Omental fat pad (tissue), 4 donors: Measurements from ENCODE around the gene NXPH3. TPM values are rescaled to one million over a fixed set of nuclear protein-coding genes. Genes with fewer than 3 reads are reported as not detected.

Experiments
- ATAC-seq: fragments of 150-250 bp; one replicate; pipeline ENCODE4 v1.9.1; 2016; ENCODE audit warnings: mild to moderate bottlenecking, moderate library complexity; ENCODE audit not compliant: low FRiP score
- DNase-seq: peaks from one replicate; pipeline ENCODE4 v3.0.0-alpha.2; 2019; ENCODE audit warnings: low spot score
- CTCF ChIP-seq, 3 donors: fragments of 450-650 bp; IDR thresholded peaks; one replicate each; pipeline ENCODE4 v1.5.1; 2016 to 2017; ENCODE audit warnings: antibody characterized with exemption in 3 of 3, mild to moderate bottlenecking in 3 of 3, moderate library complexity in 2 of 3
- total RNA-seq, 4 donors: library from RNA; depleted of rRNA; stranded (reverse); fragments of >200 nt; gene quantifications; one replicate each; pipeline ENCODE4 v1.1.0, GENCODE V29; 2016

NXPH3 gene
- total RNA-seq, 4 donors from 2014 or later = 2.9 to 7.4 (median 5.8) TPM

- no peak for DNase-seq
- TF ChIP-seq CTCF (IDR thresholded peaks at IDR 0.05) = no peak
- no peak for ATAC-seq
These were observed 20.0 kb upstream of the NXPH3 start for GRCh38 chr17:49555495-49556222.

- TF ChIP-seq CTCF (IDR thresholded peaks at IDR 0.05) = peak in 2 of 3 donors; percentile 25 to 90
- DNase-seq = peak; percentile 61
- ATAC-seq = peak; percentile 71
These were observed 19.3 kb upstream of the NXPH3 start for GRCh38 chr17:49556223-49556943.

- no peak for DNase-seq
- ATAC-seq = no peak
- no peak for TF ChIP-seq CTCF (IDR thresholded peaks at IDR 0.05)
These were observed 18.2 kb upstream of the NXPH3 start for GRCh38 chr17:49557312-49558024.

- ATAC-seq (no peak), DNase-seq (no peak)
- no peak for TF ChIP-seq CTCF (IDR thresholded peaks at IDR 0.05)
These were observed 11.0 kb upstream of the NXPH3 start for GRCh38 chr17:49564638-49565037.

- DNase-seq = peak; percentile 46
- no peak for TF ChIP-seq CTCF (IDR thresholded peaks at IDR 0.05)
- peak; percentile 89 for ATAC-seq
These were observed 9.7 kb upstream of the NXPH3 start for GRCh38 chr17:49565948-49566491.

GRCh38 chr17:49566668-49567071 lies 9.0 kb upstream of the NXPH3 start:
- ATAC-seq = no peak
- no peak for TF ChIP-seq CTCF (IDR thresholded peaks at IDR 0.05)
- DNase-seq = no peak
